ENCODE data around the gene PRRC2B.

The PRRC2B gene

GRCh38 chr9:131410044-131410491 is 16.2 kb downstream of the PRRC2B start:
- peak; percentile 88 for DNase-seq

DNA sequence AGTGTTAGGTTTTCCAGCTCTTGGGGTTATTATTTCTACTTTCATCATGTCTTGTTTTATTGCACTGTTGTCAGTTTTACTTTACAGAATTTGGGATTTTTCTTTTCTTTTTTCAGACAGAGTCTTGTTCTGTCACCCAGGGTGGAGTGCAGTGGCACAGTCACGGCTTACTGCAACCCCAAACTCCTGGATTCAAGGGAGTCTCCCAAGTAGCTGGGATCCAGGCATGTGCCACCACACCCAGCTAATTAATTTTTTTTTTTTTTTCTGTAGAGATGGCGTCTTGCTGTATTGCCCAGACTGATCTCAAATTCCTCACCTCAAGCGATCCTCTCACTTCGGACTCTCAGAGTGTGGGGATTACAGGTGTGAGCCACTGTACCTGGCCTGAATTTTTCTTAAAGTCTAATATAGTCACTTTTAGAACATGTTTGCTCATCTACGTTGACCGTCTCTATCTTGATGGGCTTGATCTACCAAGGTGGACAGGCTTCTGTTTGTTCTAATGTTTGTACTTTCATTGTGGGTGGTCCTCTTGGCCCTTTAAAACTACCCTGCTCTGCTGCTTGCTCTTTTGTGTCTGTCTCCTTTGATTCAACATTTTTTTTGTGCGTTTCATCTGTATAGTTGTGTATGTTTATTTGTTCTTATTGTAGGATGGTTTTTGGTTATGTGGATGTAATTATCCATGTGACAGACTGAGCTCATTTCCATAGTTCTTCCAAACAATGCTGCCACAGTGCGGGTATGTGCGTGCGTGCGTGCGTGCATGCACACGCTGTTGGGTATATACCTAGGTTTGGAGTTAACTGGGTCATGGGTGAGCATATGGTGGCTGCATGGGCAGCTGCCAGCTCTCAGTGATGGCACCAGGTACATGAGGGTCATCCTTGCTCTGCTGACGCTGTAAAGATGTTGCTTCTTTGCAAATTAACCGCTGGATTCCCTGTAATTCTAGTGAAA is 18.1 kb downstream of the PRRC2B start:
- no peak for DNase-seq

GRCh38 chr9:131416509-131416908 is 22.6 kb downstream of the PRRC2B start:
- DNase-seq: no peak

DNA sequence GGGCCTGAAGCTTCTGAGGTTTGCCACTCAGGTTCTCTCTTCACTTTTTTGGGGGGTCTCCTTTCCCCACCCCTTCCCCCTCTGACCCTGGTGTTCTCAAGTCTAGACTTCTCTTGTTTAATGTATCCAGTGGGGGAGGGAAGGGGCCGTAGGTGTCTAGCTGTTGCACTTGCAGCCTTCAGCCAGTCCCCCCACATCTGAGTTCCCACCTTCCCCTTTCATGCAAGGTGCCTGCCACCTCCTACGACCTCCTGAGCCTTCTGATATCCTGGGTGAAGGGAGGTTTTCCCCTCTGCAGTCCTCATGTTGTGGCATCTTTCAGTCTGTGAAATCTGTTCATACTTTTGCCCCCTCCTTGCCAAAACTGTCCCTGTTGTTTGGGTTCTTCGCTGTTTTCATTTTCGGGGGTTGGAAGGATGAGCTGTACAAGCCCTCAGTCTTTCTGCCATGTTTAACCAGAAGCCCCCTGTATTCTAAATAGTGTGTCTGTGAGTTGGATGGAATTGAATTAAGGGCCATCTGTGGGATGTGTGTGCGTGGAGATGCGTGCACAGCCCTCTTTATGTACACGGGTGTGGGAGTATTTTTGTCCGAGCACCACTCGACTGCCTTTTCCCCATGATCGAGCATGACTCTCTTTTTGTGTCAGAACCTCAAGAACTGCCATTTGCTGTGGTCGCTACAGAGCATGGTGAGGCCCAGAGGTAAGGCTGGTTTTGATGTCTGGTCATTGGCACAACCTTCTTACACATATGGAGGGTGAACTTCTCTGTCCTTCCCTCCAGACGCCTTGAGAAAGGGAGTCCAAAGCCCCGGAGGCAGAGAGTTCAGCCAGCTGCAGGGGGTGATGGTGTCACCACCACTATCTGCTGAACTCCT is 23.6 kb downstream of the PRRC2B start:
- DNase-seq: no peak

GRCh38 chr9:131418143-131419025 is 24.5 kb downstream of the PRRC2B start:
- no peak for DNase-seq

GRCh38 chr9:131419026-131419614 is 25.2 kb downstream of the PRRC2B start:
- no peak for DNase-seq

DNA sequence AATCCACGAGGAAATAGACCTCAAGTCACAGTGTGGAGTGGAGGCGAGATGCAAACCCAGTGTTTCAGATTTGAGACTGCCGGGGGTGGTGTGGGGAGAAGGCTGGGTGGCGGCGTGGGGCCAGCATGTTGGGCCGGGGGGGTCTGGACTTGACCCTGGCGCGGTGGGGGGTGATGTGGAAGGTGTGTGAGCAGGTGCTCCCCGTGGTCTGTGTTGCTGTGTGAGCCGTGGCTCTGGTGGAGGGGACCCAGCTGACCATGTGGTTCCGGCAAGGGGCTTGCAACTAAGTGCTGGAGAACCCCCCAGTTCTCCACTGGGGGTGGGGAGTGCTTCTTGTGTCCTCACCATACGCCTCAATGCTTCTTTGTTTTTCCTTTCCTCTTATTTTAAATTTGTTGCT is 25.8 kb downstream of the PRRC2B start:
- no peak for DNase-seq

- DNase-seq: peak; percentile 12
Observed at GRCh38 chr9:131420980-131421624, 27.2 kb downstream of the PRRC2B start.

DNA sequence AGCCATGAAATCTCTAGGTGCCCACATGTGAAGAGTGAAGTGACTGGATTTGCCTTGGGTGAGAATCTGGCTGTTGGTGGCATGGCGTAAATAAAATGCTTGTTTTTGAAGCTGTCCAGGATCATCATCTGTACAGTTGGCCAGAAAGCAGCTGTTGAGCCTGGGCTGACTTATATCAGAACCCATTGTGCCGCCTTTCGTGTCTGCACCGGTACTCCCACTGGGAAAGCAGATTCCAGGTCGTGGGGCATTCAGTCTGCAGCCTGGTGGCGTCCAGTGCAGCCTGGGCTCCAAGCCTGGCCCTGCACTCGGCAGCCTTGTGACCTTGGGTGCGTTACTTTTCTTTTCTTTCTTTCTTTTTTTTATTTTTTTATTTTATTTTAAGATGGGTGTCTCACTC is 27.8 kb downstream of the PRRC2B start:
- no peak for DNase-seq

- DNase-seq: no peak
Observed at GRCh38 chr9:131422241-131422792, 28.4 kb downstream of the PRRC2B start.

GRCh38 chr9:131423171-131423581 is 29.3 kb downstream of the PRRC2B start:
- DNase-seq: no peak

GRCh38 chr9:131426545-131426944 is 32.7 kb downstream of the PRRC2B start:
- no peak for DNase-seq

DNA sequence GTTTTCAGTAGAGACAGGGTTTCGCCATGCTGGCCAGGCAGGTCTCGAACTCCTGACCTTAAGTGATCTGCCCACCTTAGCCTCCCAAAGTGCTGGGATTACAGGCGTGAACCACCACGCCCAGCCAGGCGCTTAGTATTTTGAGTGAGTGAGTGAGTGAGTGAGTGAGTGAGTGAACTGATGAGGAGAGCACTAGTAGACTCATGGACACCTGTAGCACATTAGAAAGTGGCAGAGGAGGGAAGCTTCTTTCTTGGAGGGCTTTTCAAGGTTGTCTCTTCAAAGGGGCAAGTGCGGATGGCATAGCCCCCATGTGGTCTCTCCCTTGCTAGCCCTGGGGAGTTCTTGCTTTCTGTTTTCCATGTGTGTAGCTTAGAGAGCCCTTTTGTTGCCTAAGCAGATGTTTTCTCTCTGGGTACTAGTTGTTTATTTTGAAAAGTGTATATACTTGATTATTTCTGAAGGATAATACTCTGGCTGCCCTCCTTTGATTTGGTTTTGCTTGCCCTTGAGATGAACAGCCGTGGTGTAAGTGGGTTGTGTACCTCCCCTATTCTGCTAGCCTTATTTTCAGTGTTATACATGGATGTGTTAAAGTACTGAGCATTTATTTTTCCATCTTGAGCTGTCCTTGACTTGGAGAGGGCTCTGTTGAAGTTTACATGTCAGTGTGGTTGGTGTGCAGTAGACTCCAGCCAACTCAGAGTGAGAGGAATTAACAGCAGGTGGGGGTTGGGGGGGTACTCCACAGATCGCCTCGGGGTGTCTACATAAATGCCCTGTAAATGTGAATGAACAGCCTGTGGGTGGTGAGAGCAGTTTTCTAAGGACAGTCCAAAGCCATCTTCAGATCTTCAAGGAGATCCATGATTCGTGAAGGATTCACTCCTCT is 35.5 kb downstream of the PRRC2B start:
- DNase-seq: no peak

- DNase-seq: no peak
Observed at GRCh38 chr9:131432050-131432449, 38.2 kb downstream of the PRRC2B start.

DNA sequence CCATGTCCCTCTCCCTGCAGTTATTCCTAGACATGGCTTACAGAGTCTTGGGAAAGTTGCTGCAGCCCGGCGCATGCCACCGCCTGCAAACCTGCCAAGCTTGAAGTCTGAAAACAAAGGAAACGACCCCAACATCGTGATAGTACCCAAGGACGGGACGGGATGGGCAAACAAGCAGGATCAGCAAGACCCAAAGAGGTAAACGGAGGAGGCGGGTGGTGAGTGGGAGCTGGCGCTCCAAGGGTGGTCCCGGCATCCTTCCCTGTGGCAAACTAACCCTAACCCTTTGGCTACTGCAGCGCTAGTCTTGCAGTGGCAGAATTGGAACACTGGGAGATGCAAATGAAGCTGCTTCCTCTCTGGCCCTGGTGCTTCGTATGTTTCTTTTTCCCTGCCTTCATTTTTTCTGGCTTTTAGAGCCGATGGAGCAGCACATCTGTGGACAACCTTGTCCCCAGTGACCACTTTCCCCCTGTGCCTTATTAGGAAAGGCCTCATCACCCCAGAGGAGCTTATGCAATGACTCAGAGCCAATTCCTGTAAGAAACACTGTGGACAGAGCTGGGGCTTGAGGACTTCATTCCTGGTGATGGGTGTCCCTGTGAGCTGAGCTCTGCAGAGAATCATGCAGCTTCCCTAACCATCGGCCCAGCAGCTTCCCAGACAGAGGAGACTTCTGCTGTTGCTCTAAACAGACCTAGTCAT is 38.9 kb downstream of the PRRC2B start:
- DNase-seq: no peak

GRCh38 chr9:131433302-131433854 is 39.5 kb downstream of the PRRC2B start:
- no peak for DNase-seq

DNA sequence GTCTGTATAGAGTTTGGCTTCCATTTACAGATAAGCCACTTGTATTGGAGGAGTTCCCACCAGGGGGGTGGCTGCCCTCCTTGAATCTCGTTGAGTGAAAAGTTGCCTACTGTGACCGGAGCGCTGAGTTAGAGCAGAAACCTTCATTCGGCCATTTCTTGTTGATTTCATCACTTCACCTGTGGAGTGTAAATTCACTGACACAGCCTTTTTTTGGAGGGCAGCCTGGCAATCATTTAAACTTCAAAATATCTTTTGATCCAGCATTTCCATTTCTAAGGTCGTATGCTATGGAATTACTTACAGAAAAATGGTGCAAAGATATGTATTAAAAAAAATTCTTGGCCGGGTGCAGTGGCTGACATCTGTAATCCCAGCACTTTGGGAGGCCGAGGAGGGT is 40.8 kb downstream of the PRRC2B start:
- no peak for DNase-seq

GRCh38 chr9:131436376-131436775 is 42.5 kb downstream of the PRRC2B start:
- no peak for DNase-seq

DNA sequence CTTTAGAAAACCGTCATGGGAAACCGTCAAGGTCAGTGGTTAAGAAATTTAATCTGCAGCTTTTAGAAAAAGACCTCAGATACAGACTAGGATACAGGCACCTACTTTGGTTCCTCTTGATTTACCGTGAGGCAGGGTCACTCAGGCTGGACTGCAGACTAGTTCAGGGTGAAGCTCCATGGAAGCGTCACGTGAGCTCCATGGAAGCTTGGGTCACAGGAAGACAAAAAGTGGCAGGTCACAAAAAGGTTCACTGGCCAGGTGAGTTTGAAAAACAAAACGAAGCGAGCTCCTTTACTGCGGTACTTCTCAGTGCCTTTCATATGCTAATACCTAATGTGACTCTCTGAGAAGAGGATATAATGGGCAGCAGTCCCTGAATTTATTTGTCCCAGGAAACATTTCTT is 43.0 kb downstream of the PRRC2B start:
- DNase-seq: no peak
